Chondrocyte (in vitro differentiated cells): Measurements from ENCODE around the gene C11orf97. TPM values are rescaled to one million over a fixed set of nuclear protein-coding genes. Genes with fewer than 3 reads are reported as not detected.

Experiments
- DNase-seq: peaks from one replicate; pipeline ENCODE4 v3.0.0; 2021; ENCODE audit warnings: mixed read lengths, low spot score
- H3K27ac Mint-ChIP-seq: one replicate; pipeline ENCODE4 v1.8.0; 2021; ENCODE audit warnings: mild to moderate bottlenecking, moderate library complexity, mixed read lengths; ENCODE audit not compliant: unreplicated experiment
- H3K27me3 Mint-ChIP-seq: 2 replicates; pipeline ENCODE4 v1.8.0; 2021; ENCODE audit warnings: low read depth, mixed read lengths
- H3K36me3 Mint-ChIP-seq: 2 replicates; pipeline ENCODE4 v1.8.0; 2021; ENCODE audit warnings: low read depth, mixed read lengths
- H3K4me1 Mint-ChIP-seq: 2 replicates; pipeline ENCODE4 v1.8.0; 2021; ENCODE audit warnings: low read depth, mild to moderate bottlenecking, mixed read lengths
- H3K4me3 Mint-ChIP-seq: one replicate; pipeline ENCODE4 v1.8.0; 2021; ENCODE audit warnings: mild to moderate bottlenecking, moderate library complexity, mixed read lengths; ENCODE audit not compliant: unreplicated experiment
- H3K9me3 Mint-ChIP-seq: 2 replicates; pipeline ENCODE4 v1.8.0; 2021; ENCODE audit warnings: low read depth, mixed read lengths
- CTCF ChIP-seq: fragments of 200-600 bp; sonication (generic); IDR thresholded peaks from 2 replicates; pipeline ENCODE4 v1.5.0; 2021; ENCODE audit warnings: antibody characterized with exemption, mild to moderate bottlenecking, moderate library complexity
- total RNA-seq: library from RNA; stranded (reverse); gene quantifications from 3 replicates; pipeline ENCODE4 v1.2.1, GENCODE V29; 2021

The C11orf97 gene
- total RNA-seq, 1 donor from 2014 or later = not detected

GRCh38 chr11:94526645-94527438 lies 14.6 kb downstream of the C11orf97 start:
- no peak for DNase-seq
- no peak for TF ChIP-seq CTCF
- H3K9me3 Mint-ChIP-seq = peaks cover 5% of the 10 kb centered on the region
- H3K27ac Mint-ChIP-seq = peak overlapping the region; percentile 25
- no peak overlapping the region for H3K4me3 Mint-ChIP-seq
- H3K27me3 Mint-ChIP-seq = no peaks in the 10 kb centered on the region
- no peaks in the 10 kb centered on the region for H3K36me3 Mint-ChIP-seq
- peaks cover 37% of the 10 kb centered on the region for H3K4me1 Mint-ChIP-seq

- Mint-ChIP-seq H3K27me3 (no peaks in the 10 kb centered on the region), H3K4me1 (peaks cover 47% of the 10 kb centered on the region), H3K9me3 (peaks cover 5% of the 10 kb centered on the region), H3K4me3 (no peak overlapping the region), H3K36me3 (no peaks in the 10 kb centered on the region), H3K27ac (peak overlapping the region; percentile 83)
- TF ChIP-seq CTCF = no peak
- DNase-seq = no peak
These were observed 16.3 kb downstream of the C11orf97 start for GRCh38 chr11:94528551-94528950.

- no peak for TF ChIP-seq CTCF
- Mint-ChIP-seq H3K9me3 (peaks cover 5% of the 10 kb centered on the region), H3K27me3 (no peaks in the 10 kb centered on the region), H3K36me3 (no peaks in the 10 kb centered on the region), H3K4me3 (no peak overlapping the region), H3K27ac (no peak overlapping the region), H3K4me1 (peaks cover 53% of the 10 kb centered on the region)
- DNase-seq = no peak
These were observed 19.9 kb downstream of the C11orf97 start for GRCh38 chr11:94532211-94532610.

- peaks cover 53% of the 10 kb centered on the region for H3K4me1 Mint-ChIP-seq
- H3K27ac Mint-ChIP-seq = no peak overlapping the region
- no peaks in the 10 kb centered on the region for H3K27me3 Mint-ChIP-seq
- H3K4me3 Mint-ChIP-seq = no peak overlapping the region
- no peak for TF ChIP-seq CTCF
- H3K9me3 Mint-ChIP-seq = peaks cover 5% of the 10 kb centered on the region
- no peak for DNase-seq
- no peaks in the 10 kb centered on the region for H3K36me3 Mint-ChIP-seq
These were observed 20.9 kb downstream of the C11orf97 start for GRCh38 chr11:94533206-94533605.

- DNase-seq = no peak
- no peak for TF ChIP-seq CTCF
- H3K4me1 Mint-ChIP-seq = peaks cover 46% of the 10 kb centered on the region
- no peaks in the 10 kb centered on the region for H3K27me3 Mint-ChIP-seq
- H3K4me3 Mint-ChIP-seq = no peak overlapping the region
- no peaks in the 10 kb centered on the region for H3K36me3 Mint-ChIP-seq
- no peaks in the 10 kb centered on the region for H3K9me3 Mint-ChIP-seq
- H3K27ac Mint-ChIP-seq = peak overlapping the region; percentile 93
These were observed 21.7 kb downstream of the C11orf97 start for GRCh38 chr11:94533696-94534630.
